GM19467 (cell line): ENCODE results near the gene NUDT3.
"Not testable (repeated sequence)": the region's sequence is repeated elsewhere in the genome, so short reads cannot be mapped to it uniquely, and the experiment has no call there.

Experiments used
- ATAC-seq: cut with Tn5 transposase; IDR thresholded peaks from one replicate; pipeline ENCODE4 v1.9.1; 2021; ENCODE audit warnings: mild to moderate bottlenecking, moderate library complexity; ENCODE audit not compliant: unreplicated experiment

NUDT3 gene

DNA sequence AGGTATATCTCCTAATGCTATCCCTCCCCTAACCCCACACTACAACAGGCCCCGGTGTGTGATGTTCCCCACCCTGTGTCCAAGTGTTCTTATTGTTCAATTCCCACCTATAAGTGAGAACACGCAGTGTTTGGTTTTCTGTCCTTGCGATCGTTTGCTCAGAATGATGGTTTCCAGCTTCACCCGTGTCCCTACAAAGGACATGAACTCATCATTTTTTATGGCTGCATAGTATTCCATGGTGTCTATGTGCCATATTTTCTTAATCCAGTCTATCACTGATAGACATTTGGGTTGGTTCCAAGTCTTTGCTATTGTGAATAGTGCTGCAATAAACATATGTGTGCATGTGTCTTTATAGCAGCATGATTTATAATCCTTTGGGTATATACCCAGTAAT lies 20.6 kb downstream of the NUDT3 start:
- ATAC-seq = not testable (repeated sequence)

DNA sequence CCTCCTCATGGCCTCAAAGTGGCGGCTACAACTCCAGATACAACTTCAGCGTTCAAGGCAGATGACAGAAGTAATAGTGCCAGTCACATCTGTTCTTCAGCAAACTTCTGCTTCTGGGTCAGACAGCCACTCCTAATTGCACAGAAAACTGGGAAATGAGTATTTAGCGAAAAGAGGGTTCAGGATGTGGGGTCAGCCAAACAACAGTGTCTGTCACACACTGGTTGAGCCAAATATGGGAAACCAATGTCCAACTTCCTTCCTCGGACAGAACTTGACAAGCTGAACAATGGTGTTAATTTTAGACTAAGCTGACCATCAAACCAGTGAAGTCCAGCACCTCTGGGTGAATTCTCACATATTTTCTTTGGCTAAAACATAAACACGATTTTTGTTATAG lies 22.1 kb downstream of the NUDT3 start:
- no peak for ATAC-seq

DNA sequence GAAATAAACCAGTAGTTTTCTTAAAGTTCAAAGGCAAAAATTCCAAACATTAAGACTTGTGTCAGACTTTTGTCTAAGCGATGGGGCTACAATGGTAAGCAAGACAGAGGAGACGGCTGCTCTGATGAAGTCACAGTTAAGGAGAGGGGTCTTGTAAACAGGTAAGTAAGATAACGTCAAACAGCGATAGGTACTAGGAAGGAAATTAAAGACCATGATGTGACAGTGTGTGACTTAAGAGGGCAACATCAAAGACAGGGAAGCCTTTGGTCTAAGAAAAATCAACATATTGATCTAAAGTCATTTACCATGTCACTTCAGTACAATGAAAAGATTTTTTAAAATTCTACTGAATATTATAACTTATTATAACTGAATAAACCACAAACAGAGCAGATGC lies 23.1 kb downstream of the NUDT3 start:
- no peak for ATAC-seq

DNA sequence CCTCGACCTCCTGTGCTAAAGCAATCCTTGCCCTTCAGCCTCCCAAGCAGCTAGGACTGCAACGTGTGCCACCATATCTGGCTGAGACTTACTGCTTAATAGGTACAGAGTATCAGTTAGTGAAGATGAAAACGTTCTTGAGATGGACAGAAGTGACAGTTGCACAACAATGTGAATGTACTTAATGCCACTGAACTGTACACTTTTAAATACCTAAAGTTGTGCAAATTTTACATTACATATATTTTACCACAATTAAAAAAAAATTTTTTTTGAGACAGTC lies 25.9 kb downstream of the NUDT3 start:
- no peak for ATAC-seq

DNA sequence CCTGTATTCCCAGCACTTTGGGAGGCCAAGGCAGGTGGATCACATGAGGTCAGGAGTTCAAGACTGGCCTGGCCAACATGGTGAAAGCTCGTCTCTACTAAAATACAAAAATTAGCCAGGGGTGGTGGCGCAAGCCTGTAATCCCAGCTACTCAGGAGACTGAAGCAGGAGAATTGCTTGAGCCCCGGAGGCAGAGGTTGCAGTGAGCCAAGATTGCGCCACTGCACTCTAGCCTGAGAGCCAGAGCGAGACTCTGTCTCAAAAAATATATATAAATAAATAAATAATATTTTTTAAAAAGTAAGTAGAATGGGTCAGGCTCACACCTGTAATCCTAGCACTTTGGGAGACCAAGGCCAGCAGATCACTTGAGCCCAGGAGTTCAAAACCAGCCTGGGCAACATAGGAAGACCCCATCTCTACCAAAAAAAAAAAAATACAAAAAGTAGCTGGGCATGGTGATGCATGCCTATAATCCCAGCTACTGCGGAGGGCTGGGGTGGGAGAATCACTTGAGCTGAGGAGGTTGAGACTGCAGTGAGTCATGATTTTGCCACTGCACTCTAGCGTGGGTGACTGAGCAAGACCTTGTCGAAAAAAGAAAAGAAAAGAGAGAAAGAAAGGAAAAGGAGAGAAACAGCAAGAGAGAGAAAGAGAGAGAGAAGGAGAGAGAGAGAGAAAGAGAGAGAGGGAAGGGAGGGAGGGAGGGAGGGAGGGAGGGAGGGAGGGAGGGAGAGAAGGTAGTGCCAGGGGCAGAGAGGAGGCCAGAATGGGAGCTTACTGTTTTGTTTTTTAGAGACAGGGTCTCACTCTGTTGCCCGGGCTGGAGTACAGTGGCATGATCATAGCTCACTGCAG lies 26.5 kb downstream of the NUDT3 start:
- ATAC-seq = not testable (repeated sequence)

DNA sequence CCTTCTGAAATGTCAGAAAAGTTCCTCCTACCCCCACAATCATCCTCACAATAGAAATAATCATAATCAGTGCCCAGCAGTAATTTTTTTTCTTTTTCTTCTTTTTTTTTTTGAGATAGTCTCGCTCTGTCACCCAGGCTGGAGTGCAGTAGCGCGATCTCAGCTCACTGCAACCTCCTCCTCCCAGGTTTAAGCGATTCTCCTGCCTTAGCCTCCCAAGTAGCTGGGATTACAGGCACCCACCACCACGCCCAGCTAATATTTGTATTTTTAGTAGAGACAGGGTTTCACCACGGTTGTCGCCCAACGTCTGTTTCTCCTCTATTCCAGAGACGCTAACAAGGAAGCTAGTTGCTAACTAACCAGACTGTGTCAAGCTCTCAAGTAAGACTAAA lies 28.8 kb downstream of the NUDT3 start:
- ATAC-seq = not testable (repeated sequence)

DNA sequence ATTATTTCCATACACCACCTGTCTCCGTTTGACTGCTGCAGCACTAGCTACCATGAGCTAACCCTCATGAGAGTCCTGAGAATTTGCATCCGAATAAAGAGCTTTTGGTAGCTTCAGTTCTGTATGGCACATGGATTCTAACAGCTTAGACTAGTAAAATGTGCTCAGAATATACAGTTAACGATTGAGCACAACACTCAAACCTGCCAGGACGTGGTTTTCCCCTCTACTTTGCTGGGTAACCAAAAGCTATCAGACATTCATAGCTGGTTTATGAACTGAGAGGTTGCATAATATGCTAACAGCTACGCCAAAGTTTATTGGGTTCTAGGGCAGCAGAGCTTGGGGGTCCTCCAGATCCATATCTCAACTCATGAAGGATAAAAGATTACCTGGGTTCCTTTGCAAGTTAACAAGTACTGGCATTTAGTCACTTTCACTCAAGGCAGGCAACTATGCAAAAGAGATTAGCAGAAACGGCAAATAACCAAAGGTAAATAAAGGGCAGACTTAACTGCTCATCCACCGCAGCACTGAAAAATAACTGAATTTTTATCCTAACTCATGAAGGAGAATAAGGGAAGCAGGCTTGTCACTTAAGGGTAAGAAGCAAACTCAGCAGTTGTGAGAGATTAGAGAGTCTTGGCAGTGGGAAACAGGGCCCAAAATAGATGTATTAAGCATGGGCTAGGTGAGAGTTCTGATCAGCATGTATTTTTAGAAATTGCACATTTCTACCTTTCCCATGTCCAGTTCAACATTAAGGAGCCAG lies 29.4 kb downstream of the NUDT3 start:
- ATAC-seq = no peak

DNA sequence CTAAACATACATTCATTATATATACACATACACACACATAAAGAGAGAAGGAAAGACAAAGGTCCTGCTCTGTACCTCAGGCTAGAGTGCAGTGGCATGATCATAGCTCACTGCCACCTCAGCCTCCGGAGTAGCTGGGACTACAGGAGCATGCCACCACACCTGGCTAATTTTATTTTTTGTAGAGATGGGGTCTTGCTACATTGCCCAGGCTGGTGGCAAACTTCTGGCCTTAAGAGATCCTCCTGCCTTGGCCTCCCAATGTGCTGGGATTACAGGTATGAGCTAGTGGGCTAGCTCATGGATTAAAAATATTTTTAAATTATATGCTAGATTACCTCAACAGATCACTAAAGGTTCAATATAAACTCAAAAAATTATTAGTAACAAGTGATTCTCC lies 30.3 kb downstream of the NUDT3 start:
- no peak for ATAC-seq

DNA sequence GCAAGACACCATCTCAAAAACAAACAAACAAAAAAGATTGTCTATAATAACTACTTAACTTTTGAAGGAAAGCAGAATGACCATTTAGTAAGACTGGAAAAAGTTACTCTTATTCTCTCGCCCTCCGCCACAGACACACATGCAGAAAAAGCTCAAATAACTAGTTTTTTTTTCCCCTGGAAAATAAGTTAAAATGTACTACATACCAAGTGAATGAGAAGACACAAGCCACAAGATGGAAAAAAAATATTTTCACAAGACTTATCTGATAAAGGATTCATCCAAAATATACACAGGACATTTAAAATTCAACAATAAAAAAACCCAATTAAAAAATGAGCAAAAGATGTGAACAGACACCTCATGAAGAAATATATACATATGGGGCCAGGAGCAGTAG lies 31.9 kb downstream of the NUDT3 start:
- no peak for ATAC-seq

DNA sequence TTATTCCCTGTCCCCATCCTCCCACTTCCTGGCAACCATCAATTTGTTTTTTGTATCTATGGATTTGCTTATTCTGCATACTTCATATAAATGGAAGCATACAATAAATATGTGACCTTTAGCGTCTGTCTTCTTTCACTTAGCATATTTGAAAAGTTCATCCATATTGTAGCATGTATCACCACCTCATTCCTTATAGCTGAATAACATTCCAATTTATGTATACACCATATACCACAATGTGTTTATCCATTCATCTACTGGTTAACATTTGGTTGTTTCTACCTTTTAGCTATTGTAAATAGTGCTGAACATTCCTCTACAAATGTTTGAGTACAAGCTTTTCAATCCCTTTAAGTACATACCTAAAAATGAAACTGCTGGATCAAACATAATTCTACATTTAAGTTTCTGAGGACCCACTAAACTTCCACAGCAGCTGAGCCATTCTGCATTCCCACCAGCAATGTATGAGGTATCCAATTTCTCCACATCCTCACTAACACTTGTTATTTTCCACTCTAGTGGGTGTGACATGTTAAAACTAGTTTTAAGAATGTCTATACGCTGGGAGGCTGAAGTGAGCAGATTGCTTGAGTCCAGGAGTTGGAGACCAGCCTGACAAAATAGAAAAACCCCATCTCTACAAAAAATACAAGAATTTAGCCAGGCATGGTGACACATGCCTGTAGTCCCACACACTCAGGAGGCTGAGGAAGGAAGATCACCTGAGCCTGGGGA lies 32.9 kb downstream of the NUDT3 start:
- ATAC-seq = no peak

DNA sequence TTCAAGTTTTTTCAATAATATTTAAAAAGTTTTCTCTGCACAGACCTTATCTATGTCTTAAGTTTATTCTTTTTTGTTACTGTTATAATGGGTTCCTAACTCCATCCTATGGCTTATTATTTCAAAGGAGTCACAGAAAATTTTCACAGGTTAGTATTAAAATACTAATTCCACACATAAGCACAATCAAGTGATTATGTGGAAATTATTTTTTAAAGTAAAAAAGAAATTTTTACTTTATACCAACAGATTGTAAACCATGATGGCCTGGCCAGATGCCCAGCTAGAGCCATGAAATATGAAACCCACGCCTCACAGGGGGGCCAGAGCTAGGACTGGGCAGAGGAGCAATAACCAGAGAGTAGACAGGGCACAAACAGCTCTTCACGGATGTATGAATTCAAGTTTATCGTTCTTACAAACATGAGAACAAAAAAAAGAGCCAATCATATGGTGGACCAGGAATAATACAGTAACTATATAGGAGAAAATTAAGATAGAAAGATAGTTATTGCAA lies 34.0 kb downstream of the NUDT3 start:
- ATAC-seq = no peak

DNA sequence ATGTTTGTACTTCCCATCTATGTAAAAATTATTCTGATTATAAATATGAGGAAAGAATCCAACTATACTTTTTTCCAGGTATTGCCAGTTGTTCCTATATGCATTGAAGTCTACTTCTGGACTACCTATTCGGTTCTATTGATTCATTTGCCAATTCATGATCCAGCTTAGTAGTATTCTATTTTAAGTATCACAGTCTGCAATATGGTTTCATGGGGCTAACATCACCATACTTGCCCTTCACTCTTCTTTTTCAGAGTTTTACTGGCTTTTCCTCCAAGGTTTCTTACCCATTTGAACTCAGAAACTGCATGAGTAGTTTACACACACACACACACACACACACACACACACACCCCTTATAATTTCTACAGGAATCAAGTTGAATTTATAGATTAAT lies 34.5 kb downstream of the NUDT3 start:
- no peak for ATAC-seq

DNA sequence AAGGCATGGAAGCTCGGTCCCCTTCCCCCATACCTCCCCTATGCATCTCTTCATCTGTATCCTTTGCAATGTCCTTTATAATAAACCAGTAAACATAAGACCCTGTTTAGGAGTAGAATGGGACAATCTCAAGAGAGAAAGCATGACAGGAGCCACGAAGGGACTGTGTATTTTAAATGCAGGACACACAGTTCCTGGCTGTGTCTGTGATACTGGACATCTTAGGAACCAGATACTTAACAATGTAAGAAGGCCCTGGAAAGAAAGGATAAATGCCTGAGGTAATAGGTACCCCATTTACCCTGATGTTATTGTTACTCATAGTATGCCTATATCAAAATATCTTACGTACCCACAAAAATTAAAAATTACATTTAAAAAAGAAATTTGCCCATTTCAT lies 36.6 kb downstream of the NUDT3 start:
- ATAC-seq = no peak

DNA sequence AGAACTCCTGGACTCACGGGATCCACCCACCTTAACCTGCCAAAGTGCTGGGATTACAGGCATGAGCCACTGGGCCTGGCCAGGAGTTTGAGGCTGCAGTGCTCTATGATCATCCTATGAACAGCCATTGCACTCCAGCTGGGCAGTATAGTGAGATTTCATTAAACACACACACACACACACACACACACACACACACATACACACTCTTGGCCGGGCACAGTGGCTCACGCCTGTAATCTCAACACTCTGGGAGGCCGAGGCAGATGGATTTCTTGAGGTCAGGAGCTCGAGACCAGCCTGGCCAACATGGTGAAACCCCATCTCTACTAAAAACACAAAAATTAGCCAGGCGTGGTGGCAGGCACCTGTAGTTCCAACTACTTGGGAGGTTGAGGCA lies 38.2 kb downstream of the NUDT3 start:
- not testable (repeated sequence) for ATAC-seq

DNA sequence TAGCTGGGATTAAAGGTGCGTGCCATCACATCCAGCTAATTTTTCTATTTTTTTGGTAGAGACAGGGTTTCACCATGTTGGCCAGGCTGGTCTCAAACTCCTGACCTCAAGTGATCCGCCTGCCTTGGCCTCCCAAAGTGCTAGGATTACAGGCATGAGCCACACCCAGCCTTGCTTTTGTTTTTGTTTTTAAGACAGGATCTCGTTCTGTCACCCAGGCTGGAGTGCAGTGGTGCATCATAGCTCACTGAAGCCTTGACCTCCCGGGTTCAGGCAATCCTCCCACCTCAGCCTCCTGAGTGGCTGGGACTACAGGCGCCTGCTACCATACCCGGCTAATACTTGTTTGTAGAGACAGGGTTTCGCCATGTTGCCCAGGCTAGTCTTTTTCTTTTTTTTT lies 38.9 kb downstream of the NUDT3 start:
- not testable (repeated sequence) for ATAC-seq

DNA sequence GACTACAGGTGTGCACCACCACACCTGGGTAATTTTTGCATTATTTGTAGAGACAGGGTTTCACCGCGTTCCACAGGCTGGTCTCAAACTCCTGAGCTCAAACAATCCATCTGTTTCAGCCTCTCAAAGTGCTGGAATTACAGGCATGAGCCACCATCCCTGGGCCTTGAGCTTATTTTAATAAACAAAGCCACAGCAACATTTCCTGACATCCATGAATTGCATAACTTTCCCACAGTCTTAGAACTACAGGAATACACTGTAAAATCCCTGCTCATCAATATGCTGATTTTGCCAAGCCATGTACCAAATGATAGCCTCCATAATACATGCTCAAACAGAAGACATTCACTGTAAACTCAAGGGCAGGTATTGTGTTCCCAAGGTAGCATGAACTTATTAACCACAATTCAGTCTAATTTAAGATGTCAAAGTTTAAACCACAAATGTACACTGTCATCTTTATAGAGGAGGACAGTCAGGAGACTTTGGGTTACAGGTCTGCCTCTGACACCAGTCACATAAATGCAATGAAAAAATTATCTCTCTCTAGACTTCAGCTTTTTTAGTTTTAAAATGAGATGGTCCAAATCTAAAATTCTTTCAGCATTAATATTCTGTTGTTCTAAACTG lies 40.0 kb downstream of the NUDT3 start:
- ATAC-seq = no peak

DNA sequence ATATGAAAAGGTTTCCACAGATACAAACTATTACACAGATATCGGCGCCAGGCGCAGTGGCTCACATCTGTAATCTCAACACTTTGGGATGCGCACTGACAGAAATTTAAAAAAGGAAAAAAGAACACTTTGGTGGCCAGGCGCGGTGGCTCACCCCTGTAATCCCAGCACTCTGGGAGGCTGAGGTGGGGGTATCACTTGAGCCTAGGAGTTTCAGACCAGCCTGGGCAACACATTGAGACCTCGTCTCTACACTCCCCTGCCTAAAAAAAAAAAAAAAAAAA lies 41.6 kb downstream of the NUDT3 start:
- ATAC-seq = no peak

DNA sequence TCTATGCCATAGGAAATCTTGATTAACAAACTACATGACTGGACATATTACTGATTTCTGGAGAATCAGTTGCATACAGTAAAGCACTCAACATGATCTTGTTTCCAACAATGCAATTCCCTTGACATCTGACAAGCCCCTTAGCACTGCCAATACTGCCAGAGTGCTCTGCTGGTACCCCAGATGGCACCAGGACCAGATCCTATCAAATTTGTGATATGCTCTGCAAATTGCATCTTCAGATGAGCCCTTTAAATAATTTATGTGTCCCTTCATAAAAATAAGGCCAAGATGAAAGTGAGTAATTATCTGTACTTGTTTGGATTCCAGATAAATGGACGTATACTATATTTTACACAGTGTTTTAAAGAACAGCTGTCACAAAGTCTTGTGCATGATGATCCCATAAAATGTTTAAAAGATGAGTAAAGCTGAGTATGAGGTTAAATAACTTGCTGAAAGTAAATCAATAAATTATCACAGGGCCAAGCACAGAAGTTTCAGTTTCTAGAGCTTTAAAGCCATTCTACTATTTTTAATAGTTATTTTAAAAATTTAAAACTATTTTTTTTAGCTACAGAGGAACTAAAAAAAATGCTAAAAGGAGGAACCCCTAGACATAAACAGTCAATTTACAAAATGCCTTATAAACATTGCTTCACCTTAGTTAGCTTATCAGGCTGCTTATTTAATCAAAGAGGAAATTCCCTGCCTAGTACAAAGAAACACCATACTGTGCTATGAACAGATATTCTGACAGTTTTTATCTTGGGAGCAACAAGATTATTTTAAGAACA lies 42.1 kb downstream of the NUDT3 start:
- no peak for ATAC-seq

DNA sequence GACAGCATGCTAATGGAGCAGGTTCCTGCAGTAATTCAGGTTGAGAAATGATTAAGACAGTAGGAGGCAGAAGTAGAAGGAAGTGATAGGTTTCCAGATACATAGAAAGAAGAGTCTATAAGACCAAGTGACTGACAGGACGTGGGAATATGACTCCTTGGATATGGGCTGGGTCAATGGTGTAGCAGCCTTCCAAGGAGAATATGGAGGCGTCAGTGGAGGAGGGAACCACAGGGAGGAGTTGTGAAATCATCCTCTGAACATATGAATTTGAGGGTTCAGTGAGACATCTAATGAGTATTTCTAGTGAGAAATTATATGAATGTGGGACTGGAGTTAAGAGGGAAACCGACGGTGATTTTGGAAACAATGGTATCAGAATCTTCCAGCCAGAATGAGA lies 43.3 kb downstream of the NUDT3 start:
- no peak for ATAC-seq

DNA sequence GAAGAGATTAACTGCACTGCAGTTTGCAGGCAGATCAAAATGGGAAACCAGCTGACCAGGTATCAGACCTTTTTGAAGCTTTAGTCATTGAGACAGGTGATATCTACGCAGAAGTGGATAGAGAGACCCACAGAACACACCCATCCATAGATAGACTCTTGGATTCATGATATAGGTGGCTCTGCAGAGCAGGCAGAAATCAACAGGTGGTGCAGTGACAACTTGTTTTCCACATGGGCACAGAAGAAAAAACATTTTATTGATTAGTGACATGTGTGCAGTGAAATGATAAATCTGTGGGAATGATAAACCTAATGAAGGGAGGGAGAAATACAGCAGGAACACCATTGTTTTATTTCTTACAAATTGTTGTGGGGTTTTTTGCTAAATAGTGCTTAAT lies 45.2 kb downstream of the NUDT3 start:
- no peak for ATAC-seq
